ENCODE data around the gene RABGGTA. TPM values are rescaled to one million over a fixed set of nuclear protein-coding genes. Genes with fewer than 3 reads are reported as not detected.

The RABGGTA gene
- total and polyA plus RNA-seq, 9 of the 15 experiments (the other 6 are each of a cell fraction or from before 2014, with no cell fraction given): 4.5 to 24.2 (median 15.5) TPM

DNA sequence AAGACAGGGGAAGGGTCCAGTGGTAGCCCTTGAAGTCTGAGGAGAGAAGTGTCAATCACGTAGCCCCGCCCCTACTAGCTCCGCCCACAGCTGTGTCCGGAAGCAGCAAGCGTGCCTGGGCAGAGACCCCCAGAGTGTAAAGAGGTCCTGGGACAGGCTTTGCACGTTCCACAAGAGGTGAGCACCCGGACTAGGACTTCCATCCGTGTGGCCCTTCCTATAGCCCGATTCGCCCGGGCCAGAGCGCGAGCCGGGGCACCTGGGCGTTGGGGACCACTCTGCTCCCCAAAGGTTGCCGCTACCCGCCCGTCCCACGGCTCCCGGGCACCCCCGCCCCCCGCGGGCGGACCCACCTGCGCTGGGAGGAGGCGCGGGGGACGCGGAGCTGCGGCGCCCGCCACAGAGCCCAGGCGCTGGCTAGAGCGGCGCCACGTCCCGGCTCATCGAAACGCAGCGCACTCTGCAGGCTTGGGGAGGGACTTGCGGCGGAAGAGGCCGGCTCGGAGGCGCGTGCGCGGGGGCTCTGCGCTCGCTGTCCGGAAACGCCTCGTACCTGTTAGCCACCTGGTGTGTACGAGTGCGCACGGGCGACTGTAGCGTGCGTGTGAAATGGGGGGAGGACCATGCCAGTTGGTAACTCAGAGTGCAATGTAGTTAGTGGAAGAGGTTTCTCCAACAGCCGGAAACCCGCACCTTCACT lies at the start of gene RABGGTA (continued):
- TF ChIP-seq ZKSCAN1 (IDR thresholded peaks at IDR 0.05; ENCODE audit: low read depth, low read length): no peak
- TF ChIP-seq, protein P1, sequence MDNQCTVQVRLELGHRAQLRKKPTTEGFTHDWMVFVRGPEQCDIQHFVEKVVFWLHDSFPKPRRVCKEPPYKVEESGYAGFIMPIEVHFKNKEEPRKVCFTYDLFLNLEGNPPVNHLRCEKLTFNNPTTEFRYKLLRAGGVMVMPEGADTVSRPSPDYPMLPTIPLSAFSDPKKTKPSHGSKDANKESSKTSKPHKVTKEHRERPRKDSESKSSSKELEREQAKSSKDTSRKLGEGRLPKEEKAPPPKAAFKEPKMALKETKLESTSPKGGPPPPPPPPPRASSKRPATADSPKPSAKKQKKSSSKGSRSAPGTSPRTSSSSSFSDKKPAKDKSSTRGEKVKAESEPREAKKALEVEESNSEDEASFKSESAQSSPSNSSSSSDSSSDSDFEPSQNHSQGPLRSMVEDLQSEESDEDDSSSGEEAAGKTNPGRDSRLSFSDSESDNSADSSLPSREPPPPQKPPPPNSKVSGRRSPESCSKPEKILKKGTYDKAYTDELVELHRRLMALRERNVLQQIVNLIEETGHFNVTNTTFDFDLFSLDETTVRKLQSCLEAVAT (IDR thresholded peaks at IDR 0.05): no peak
- no peak for TF ChIP-seq SIRT6 (IDR thresholded peaks at IDR 0.05; ENCODE audit: low read depth, low read length)
- TF ChIP-seq, protein P2, sequence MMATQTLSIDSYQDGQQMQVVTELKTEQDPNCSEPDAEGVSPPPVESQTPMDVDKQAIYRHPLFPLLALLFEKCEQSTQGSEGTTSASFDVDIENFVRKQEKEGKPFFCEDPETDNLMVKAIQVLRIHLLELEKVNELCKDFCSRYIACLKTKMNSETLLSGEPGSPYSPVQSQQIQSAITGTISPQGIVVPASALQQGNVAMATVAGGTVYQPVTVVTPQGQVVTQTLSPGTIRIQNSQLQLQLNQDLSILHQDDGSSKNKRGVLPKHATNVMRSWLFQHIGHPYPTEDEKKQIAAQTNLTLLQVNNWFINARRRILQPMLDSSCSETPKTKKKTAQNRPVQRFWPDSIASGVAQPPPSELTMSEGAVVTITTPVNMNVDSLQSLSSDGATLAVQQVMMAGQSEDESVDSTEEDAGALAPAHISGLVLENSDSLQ (IDR thresholded peaks at IDR 0.05): peak; percentile 98
- no peak for TF ChIP-seq HEY1 (CRISPR knock-in tag; IDR thresholded peaks at IDR 0.05; ENCODE audit: borderline replicate concordance)
- peak; percentile 81; the same call in 1 of the 2 replicates for TF ChIP-seq MTA3 (IDR thresholded peaks at IDR 0.05; ENCODE audit: borderline replicate concordance)
- TF ChIP-seq ZNF780A (CRISPR knock-in tag; IDR thresholded peaks at IDR 0.05): no peak
- TF ChIP-seq STAT5A (IDR thresholded peaks at IDR 0.05; ENCODE audit: borderline replicate concordance, low read length): no peak; the same call in 1 of the 2 replicates
- peak; percentile 90 for TF ChIP-seq ZBTB7A (IDR thresholded peaks at IDR 0.05; ENCODE audit: borderline replicate concordance, control insufficient read depth, low read depth, low read length)
- TF ChIP-seq PTBP1 (IDR thresholded peaks at IDR 0.05; ENCODE audit: low read depth, low read length): no peak
- TF ChIP-seq RBM39 (optimal IDR thresholded peaks at IDR 0.05; ENCODE audit: low read depth, low read length): no peak
- no peak for TF ChIP-seq SMARCB1 (IDR thresholded peaks at IDR 0.05; ENCODE audit: insufficient read length, low read depth)
- TF ChIP-seq ZFP36 (IDR thresholded peaks at IDR 0.05; ENCODE audit: low read depth, low read length, partially characterized antibody): peak; percentile 8
- no peak for TF ChIP-seq FOXP1 (CRISPR knock-in tag; IDR thresholded peaks at IDR 0.05)
- peak; percentile 65 for TF ChIP-seq BHLHE40 (IDR thresholded peaks at IDR 0.05; ENCODE audit: low read length)
- no peak for TF ChIP-seq SRSF3 (IDR thresholded peaks at IDR 0.05; ENCODE audit: insufficient read depth, low read length)
- no peak for TF ChIP-seq RBM22 (IDR thresholded peaks at IDR 0.05; ENCODE audit: low read depth, low read length, poor library complexity, severe bottlenecking)
- no peak for TF ChIP-seq SMARCC2 (IDR thresholded peaks at IDR 0.05; ENCODE audit: low read depth)
- TF ChIP-seq ZNF217 (CRISPR knock-in tag; IDR thresholded peaks at IDR 0.05): no peak
- no peak for TF ChIP-seq XRCC5 (IDR thresholded peaks at IDR 0.05; ENCODE audit: low read depth, low read length)
- no peak for TF ChIP-seq HIVEP1 (CRISPR knock-in tag; IDR thresholded peaks at IDR 0.05)
- TF ChIP-seq NR1H2 (CRISPR knock-in tag; IDR thresholded peaks at IDR 0.05): no peak
- TF ChIP-seq ZC3H11A (IDR thresholded peaks at IDR 0.05; ENCODE audit: low read depth, low read length): no peak
- TF ChIP-seq RUNX1 (IDR thresholded peaks at IDR 0.05; ENCODE audit: low read depth): no peak

Measured in K562 (cell line).